H9 (cell line): ENCODE data around the gene ARMCX2. TPM values are rescaled to one million over a fixed set of nuclear protein-coding genes. Genes with fewer than 3 reads are reported as not detected.

Source experiments
- DNase-seq: peaks from one replicate; pipeline ENCODE4 v3.0.0-alpha.2; 2017
- H2AFZ ChIP-seq: one replicate; pipeline ENCODE4 v1.6.1; 2013; ENCODE audit warnings: mild to moderate bottlenecking, low read length, control low read depth, moderate library complexity
- H2AK5ac ChIP-seq: 2 replicates; pipeline ENCODE4 v1.6.1; 2013; ENCODE audit warnings: low read length, control low read depth, mixed read lengths; ENCODE audit not compliant: insufficient read length
- H2BK120ac ChIP-seq: one replicate; pipeline ENCODE4 v1.6.1; 2013; ENCODE audit warnings: low read depth, mild to moderate bottlenecking, low read length, control low read depth, inconsistent platforms; ENCODE audit not compliant: poor library complexity, severe bottlenecking
- H2BK12ac ChIP-seq: 2 replicates; pipeline ENCODE4 v1.6.1; 2013; ENCODE audit warnings: low read length, control low read depth, mixed read lengths, low read depth; ENCODE audit not compliant: insufficient read length
- H2BK15ac ChIP-seq: 2 replicates; pipeline ENCODE4 v1.6.1; 2013; ENCODE audit warnings: low read depth, low read length, control low read depth
- H2BK20ac ChIP-seq: one replicate; pipeline ENCODE4 v1.6.1; 2013; ENCODE audit warnings: low read depth, mild to moderate bottlenecking, low read length, control low read depth, inconsistent platforms; ENCODE audit not compliant: poor library complexity, severe bottlenecking
- H2BK5ac ChIP-seq: 2 replicates; pipeline ENCODE4 v1.6.1; 2013; ENCODE audit warnings: low read length, control low read depth, mixed read lengths; ENCODE audit not compliant: insufficient read length
- H3K14ac ChIP-seq: 2 replicates; pipeline ENCODE4 v1.6.1; 2013; ENCODE audit warnings: low read length, control low read depth; ENCODE audit not compliant: insufficient read depth
- H3K18ac ChIP-seq: 2 replicates; pipeline ENCODE4 v1.6.1; 2013; ENCODE audit warnings: low read depth, mild to moderate bottlenecking, mixed read lengths, low read length, control low read depth; ENCODE audit not compliant: insufficient read length
- H3K23ac ChIP-seq: 2 replicates; pipeline ENCODE4 v1.6.1; 2013; ENCODE audit warnings: low read length, control low read depth, mixed read lengths, low read depth; ENCODE audit not compliant: insufficient read length
- H3K23me2 ChIP-seq: 2 replicates; pipeline ENCODE4 v1.6.1; 2013; ENCODE audit warnings: low read depth, mild to moderate bottlenecking, mixed read lengths, low read length, control low read depth; ENCODE audit not compliant: insufficient read length, poor library complexity, severe bottlenecking
- H3K27ac ChIP-seq: 2 replicates; pipeline ENCODE4 v1.5.1; 2013; ENCODE audit warnings: low read length, control low read depth, mixed read lengths, low read depth; ENCODE audit not compliant: insufficient read length
- H3K27me3 ChIP-seq: 2 replicates; pipeline ENCODE4 v1.6.1; 2013; ENCODE audit warnings: low read length, control low read depth, inconsistent platforms; ENCODE audit not compliant: insufficient read depth
- H3K4ac ChIP-seq: 2 replicates; pipeline ENCODE4 v1.6.1; 2013; ENCODE audit warnings: low read depth, mild to moderate bottlenecking, control low read depth, inconsistent platforms, low read length, moderate library complexity
- H3K4me1 ChIP-seq: 2 replicates; pipeline ENCODE4 v1.6.1; 2013; ENCODE audit warnings: low read length, control low read depth, inconsistent platforms; ENCODE audit not compliant: insufficient read depth
- H3K4me2 ChIP-seq: 2 replicates; pipeline ENCODE4 v1.6.1; 2013; ENCODE audit warnings: low read length, control low read depth, mixed read lengths; ENCODE audit not compliant: insufficient read length, insufficient read depth
- H3K56ac ChIP-seq: 2 replicates; pipeline ENCODE4 v1.6.1; 2013; ENCODE audit warnings: low read depth, mild to moderate bottlenecking, mixed read lengths, low read length, control low read depth; ENCODE audit not compliant: insufficient read length
- H3K79me1 ChIP-seq: 2 replicates; pipeline ENCODE4 v1.6.1; 2013; ENCODE audit warnings: low read depth, mild to moderate bottlenecking, moderate library complexity, low read length, control low read depth, inconsistent platforms; ENCODE audit not compliant: insufficient read depth, poor library complexity, severe bottlenecking
- H3K79me2 ChIP-seq: 2 replicates; pipeline ENCODE4 v1.6.1; 2013; ENCODE audit warnings: low read length, control low read depth, inconsistent platforms; ENCODE audit not compliant: insufficient read depth
- H3K9ac ChIP-seq: 2 replicates; pipeline ENCODE4 v1.6.1; 2013; ENCODE audit warnings: low read length, control low read depth, mixed read lengths; ENCODE audit not compliant: insufficient read length; ENCODE audit errors: extremely low read depth
- H3K9me3 ChIP-seq: one replicate; pipeline ENCODE4 v1.6.1; 2013; ENCODE audit warnings: low read depth, low read length, inconsistent platforms; ENCODE audit not compliant: control insufficient read depth
- H3T11ph ChIP-seq: one replicate; pipeline ENCODE4 v1.6.1; 2013; ENCODE audit warnings: mild to moderate bottlenecking, low read length, control low read depth, inconsistent platforms
- H4K20me1 ChIP-seq: one replicate; pipeline ENCODE4 v1.6.1; 2013; ENCODE audit not compliant: control insufficient read depth, insufficient read length, insufficient read depth
- H4K5ac ChIP-seq: 2 replicates; pipeline ENCODE4 v1.6.1; 2013; ENCODE audit warnings: low read depth, mild to moderate bottlenecking, mixed read lengths, low read length, control low read depth; ENCODE audit not compliant: insufficient read length
- H4K8ac ChIP-seq: replicated peaks from 2 replicates; pipeline ENCODE4 v1.6.1; 2013; ENCODE audit warnings: low read length, control low read depth, mixed read lengths, low read depth; ENCODE audit not compliant: insufficient read length
- H4K91ac ChIP-seq: 2 replicates; pipeline ENCODE4 v1.6.1; 2013; ENCODE audit warnings: low read depth, mild to moderate bottlenecking, moderate library complexity, mixed read lengths, low read length, control low read depth; ENCODE audit not compliant: insufficient read length
- H3K27ac Mint-ChIP-seq, 3 experiments: 2 replicates in 2 of 3; 3 replicates in 1 of 3; pipeline ENCODE4 v1.8.0; 2020 to 2021; ENCODE audit warnings: mixed read lengths in 3 of 3, mild to moderate bottlenecking in 1 of 3, moderate library complexity in 1 of 3
- H3K27me3 Mint-ChIP-seq: 2 replicates; pipeline ENCODE4 v1.8.0; 2021; ENCODE audit warnings: low read depth, mild to moderate bottlenecking, moderate library complexity, mixed read lengths
- H3K36me3 Mint-ChIP-seq, 3 experiments: 2 replicates in 2 of 3; 3 replicates in 1 of 3; pipeline ENCODE4 v1.8.0; 2020 to 2021; ENCODE audit warnings: low read depth in 3 of 3, mixed read lengths in 3 of 3; ENCODE audit not compliant: insufficient read depth in 1 of 3
- H3K4me1 Mint-ChIP-seq, 2 experiments: 2 replicates each; pipeline ENCODE4 v1.8.0; 2020; ENCODE audit warnings: mixed read lengths in 2 of 2
- H3K4me3 Mint-ChIP-seq, 2 experiments: 2 replicates in 1 of 2; 3 replicates in 1 of 2; pipeline ENCODE4 v1.8.0; 2020 to 2021; ENCODE audit warnings: mild to moderate bottlenecking in 2 of 2, mixed read lengths in 2 of 2, moderate library complexity in 1 of 2
- H3K9me3 Mint-ChIP-seq, 2 experiments: 2 replicates in 1 of 2; 3 replicates in 1 of 2; pipeline ENCODE4 v1.8.0; 2020; ENCODE audit warnings: mild to moderate bottlenecking in 2 of 2, mixed read lengths in 2 of 2, moderate library complexity in 1 of 2
- CTCF ChIP-seq: fragments of 200-600 bp; sonication (generic); conservative IDR thresholded peaks from 3 replicates; pipeline ENCODE4 v1.8.0; 2021; ENCODE audit warnings: antibody characterized with exemption, mild to moderate bottlenecking
- WGBS: extraction: QIAGEN DNeasy Blood & Tissue Kit; methylation state at CpG from one replicate; pipeline ENCODE4 v1.1.7; 2013; ENCODE audit warnings: missing lambda C conversion rate, low lambda C conversion rate, mixed read lengths; ENCODE audit not compliant: insufficient read length; ENCODE audit errors: extremely low coverage; 5-methylcytosine and 5-hydroxymethylcytosine counted together
- total RNA-seq: library from RNA; stranded (reverse); gene quantifications from 2 replicates; pipeline ENCODE4 v1.2.1, GENCODE V29; 2021

Gene ARMCX2
- total RNA-seq, 1 experiment from 2014 or later: 108 TPM

GRCh38 chrX:101682723-101683122 is 23.1 kb upstream of the ARMCX2 start:
- H3K4me1 ChIP-seq: no peaks in the 10 kb centered on the region; the same call in 1 of the 2 replicates
- H3K23ac ChIP-seq: no peak overlapping the region
- no peak overlapping the region for H3K4ac ChIP-seq
- H3K9me3 ChIP-seq: peaks cover 24% of the 10 kb centered on the region
- H4K91ac ChIP-seq: no peak overlapping the region
- H3K23me2 ChIP-seq: no peaks in the 10 kb centered on the region
- H2AK5ac ChIP-seq: no peak overlapping the region
- no peak overlapping the region for H2BK15ac ChIP-seq
- H3K9me3 Mint-ChIP-seq: peaks cover 50 to 65% of the 10 kb centered on the region in 2 experiments
- H3K27ac ChIP-seq: no peak overlapping the region
- H4K5ac ChIP-seq: no peak overlapping the region
- no peaks in the 10 kb centered on the region for H3K79me2 ChIP-seq
- H2BK20ac ChIP-seq: no peak overlapping the region
- H3K4me3 Mint-ChIP-seq: no peak overlapping the region
- no peak for DNase-seq
- no peak overlapping the region for H2AFZ ChIP-seq
- H2BK120ac ChIP-seq: no peak overlapping the region
- no peak overlapping the region for H3K4me2 ChIP-seq
- H3K36me3 Mint-ChIP-seq: no peaks in the 10 kb centered on the region; a peak in 1 of 7 replicates
- H2BK12ac ChIP-seq: no peak overlapping the region
- no peak overlapping the region for H3K14ac ChIP-seq
- WGBS: no CpG with 5 or more reads among the region's 2 CpGs
- H3K18ac ChIP-seq: no peak overlapping the region
- no peak overlapping the region for H2BK5ac ChIP-seq
- H3K27me3 ChIP-seq: no peaks in the 10 kb centered on the region
- H3K9ac ChIP-seq: no peak overlapping the region
- H4K20me1 ChIP-seq: no peaks in the 10 kb centered on the region
- H3K27me3 Mint-ChIP-seq: no peaks in the 10 kb centered on the region
- TF ChIP-seq CTCF: no peak
- no peak overlapping the region for H3K56ac ChIP-seq
- H3K27ac Mint-ChIP-seq: no peak overlapping the region
- H3K4me1 Mint-ChIP-seq: peaks cover 22 to 27% of the 10 kb centered on the region in 2 experiments
- H3K79me1 ChIP-seq: no peaks in the 10 kb centered on the region
- no peak overlapping the region for H4K8ac ChIP-seq
- no peak overlapping the region for H3T11ph ChIP-seq
